ENCODE data around the gene LCN15.

GRCh38 chr9:136782452-136782851, 18.1 kb upstream of the LCN15 start:
- TF ChIP-seq CTCF (IDR thresholded peaks at IDR 0.05) (no peak), POLR2A (IDR thresholded peaks at IDR 0.05) (no peak)
